GM23338 (cell line): Measurements from ENCODE around the gene SIPA1. TPM values are rescaled to one million over a fixed set of nuclear protein-coding genes. Genes with fewer than 3 reads are reported as not detected.
A peak's percentile ranks its signal among the peaks of the same experiment; 100 is the strongest.

ENCODE experiments used
- ATAC-seq: fragments of 200-7000 bp; cut with Tn5 transposase; 3 replicates; pipeline ENCODE4 v1.9.1; 2020
- DNase-seq: peaks from one replicate; pipeline ENCODE4 v3.0.0-alpha.2; 2015; ENCODE audit warnings: low spot score
- H2AFZ ChIP-seq: fragments of 200-600 bp; sonication (generic); 2 replicates; pipeline ENCODE4 v1.8.0; 2016; ENCODE audit warnings: antibody characterized with exemption, mild to moderate bottlenecking, moderate library complexity
- H3F3A ChIP-seq: fragments of 200-600 bp; sonication (generic); replicated peaks from 2 replicates; pipeline ENCODE4 v1.8.0; 2017; ENCODE audit warnings: antibody characterized with exemption, mixed run types, low read depth
- H3K27ac ChIP-seq: fragments of 200-600 bp; sonication (generic); 2 replicates; pipeline ENCODE4 v1.6.1; 2016; ENCODE audit warnings: low read depth
- H3K27me3 ChIP-seq: fragments of 200-600 bp; sonication (generic); 2 replicates; pipeline ENCODE4 v1.8.0; 2016; ENCODE audit warnings: mild to moderate bottlenecking, mixed run types, moderate library complexity; ENCODE audit not compliant: insufficient read depth
- H3K36me3 ChIP-seq: fragments of 200-600 bp; sonication (generic); 2 replicates; pipeline ENCODE4 v1.8.0; 2016; ENCODE audit warnings: mild to moderate bottlenecking; ENCODE audit not compliant: insufficient read depth
- H3K4me1 ChIP-seq: fragments of 200-600 bp; sonication (generic); 2 replicates; pipeline ENCODE4 v1.8.0; 2016; ENCODE audit warnings: mild to moderate bottlenecking, moderate library complexity; ENCODE audit not compliant: insufficient read depth
- H3K4me2 ChIP-seq: fragments of 200-600 bp; sonication (generic); 2 replicates; pipeline ENCODE4 v1.7.1; 2017; ENCODE audit warnings: mixed run types
- H3K4me3 ChIP-seq: fragments of 200-600 bp; sonication (generic); 2 replicates; pipeline ENCODE4 v1.6.1; 2016; ENCODE audit warnings: mixed run types
- H3K79me2 ChIP-seq: fragments of 200-600 bp; sonication (generic); replicated peaks from 2 replicates; pipeline ENCODE4 v1.8.0; 2017; ENCODE audit warnings: mild to moderate bottlenecking; ENCODE audit not compliant: insufficient read depth
- H3K9me2 ChIP-seq: fragments of 200-600 bp; sonication (generic); 2 replicates; pipeline ENCODE4 v1.8.0; 2017; ENCODE audit not compliant: insufficient read depth
- H4K20me1 ChIP-seq: fragments of 200-600 bp; sonication (generic); replicated peaks from 2 replicates; pipeline ENCODE4 v1.8.0; 2017; ENCODE audit warnings: mild to moderate bottlenecking; ENCODE audit not compliant: insufficient read depth
- H3K27ac Mint-ChIP-seq: 2 replicates; pipeline ENCODE4 v1.8.0; 2020; ENCODE audit warnings: inconsistent platforms, mild to moderate bottlenecking, moderate library complexity, mixed read lengths
- H3K27me3 Mint-ChIP-seq: 3 replicates; pipeline ENCODE4 v1.8.0; 2022; ENCODE audit warnings: low read depth, mild to moderate bottlenecking, moderate library complexity, mixed read lengths, inconsistent platforms; ENCODE audit not compliant: insufficient read depth, poor library complexity
- H3K36me3 Mint-ChIP-seq: 3 replicates; pipeline ENCODE4 v1.8.0; 2021; ENCODE audit warnings: low read depth, mild to moderate bottlenecking, inconsistent platforms, moderate library complexity, mixed read lengths
- H3K4me1 Mint-ChIP-seq: 3 replicates; pipeline ENCODE4 v1.8.0; 2020; ENCODE audit warnings: mild to moderate bottlenecking, inconsistent platforms, mixed read lengths
- H3K4me3 Mint-ChIP-seq: 3 replicates; pipeline ENCODE4 v1.8.0; 2021; ENCODE audit warnings: moderate library complexity, mild to moderate bottlenecking, inconsistent platforms, mixed read lengths
- H3K9me3 Mint-ChIP-seq: 3 replicates; pipeline ENCODE4 v1.8.0; 2020; ENCODE audit warnings: moderate library complexity, mild to moderate bottlenecking, inconsistent platforms, mixed read lengths
- CTCF ChIP-seq, 2 experiments: fragments of 200-600 bp in 1 of 2; sonication (generic) in 1 of 2; conservative IDR thresholded peaks; 2 replicates each; pipeline versions ENCODE4 v1.5.1 to v1.6.1; 2016 to 2017; ENCODE audit warnings: antibody characterized with exemption in 2 of 2, low read depth in 2 of 2, mild to moderate bottlenecking in 2 of 2, moderate library complexity in 1 of 2
- ETS1 ChIP-seq: IDR thresholded peaks from 2 replicates; pipeline ENCODE4 v1.6.1; 2016; ENCODE audit warnings: antibody characterized with exemption
- EZH2 ChIP-seq: fragments of 200-600 bp; sonication (generic); IDR thresholded peaks from one replicate; pipeline ENCODE4 v1.8.0; 2017; ENCODE audit warnings: antibody characterized with exemption, mild to moderate bottlenecking, low read depth; ENCODE audit not compliant: unreplicated experiment
- JUNB ChIP-seq: IDR thresholded peaks from one replicate; pipeline ENCODE4 v1.6.1; 2016; ENCODE audit warnings: antibody characterized with exemption; ENCODE audit not compliant: unreplicated experiment
- NANOG ChIP-seq: IDR thresholded peaks from 2 replicates; pipeline ENCODE4 v1.6.1; 2016; ENCODE audit warnings: antibody characterized with exemption, borderline replicate concordance
- REST ChIP-seq: IDR thresholded peaks from one replicate; pipeline ENCODE4 v1.6.1; 2018; ENCODE audit warnings: antibody characterized with exemption; ENCODE audit not compliant: unreplicated experiment
- STAT1 ChIP-seq: IDR thresholded peaks from one replicate; pipeline ENCODE4 v1.6.1; 2016; ENCODE audit warnings: antibody characterized with exemption; ENCODE audit not compliant: unreplicated experiment
- ZNF331 ChIP-seq: fragments of 250-450 bp; sonication (Bioruptor Pico); IDR thresholded peaks from 2 replicates; pipeline ENCODE4 v1.5.0; 2020; ENCODE audit warnings: low read depth, mild to moderate bottlenecking, moderate library complexity
- ZNF462 ChIP-seq: fragments of 250-450 bp; sonication (Bioruptor Pico); IDR thresholded peaks from 2 replicates; pipeline ENCODE4 v1.5.0; 2020; ENCODE audit warnings: mild to moderate bottlenecking, moderate library complexity
- polyA plus RNA-seq: library from polyadenylated mRNA; unstranded; fragments of >200 nt; fragmentation: Nextera tagmentation; extraction: Ambion mirVana; gene quantifications from 2 replicates; pipeline ENCODE4 v1.2.1, GENCODE V29; 2016
- total RNA-seq: library from RNA; depleted of rRNA; stranded (reverse); fragments of >200 nt; shearing (Covaris generic); gene quantifications from 2 replicates; pipeline ENCODE4 v1.2.3, GENCODE V29; 2014

SIPA1 gene
- total and polyA plus RNA-seq, 2 experiments from 2014 or later, result 50.1 to 54.6 TPM

GRCh38 chr11:65672982-65673381 lies 35.1 kb downstream of the SIPA1 start (continued):
- TF ChIP-seq ZNF462 (CRISPR knock-in tag) (no peak), STAT1 (no peak), CTCF (conservative IDR thresholded peaks at IDR 0.05; ENCODE audit: low read depth in 2 of 2) (no peak), EZH2 (no peak), ZNF331 (CRISPR knock-in tag) (no peak)

- H3K4me3 Mint-ChIP-seq, result no peak overlapping the region
- TF ChIP-seq NANOG (no peak), REST (no peak), JUNB (no peak), ETS1 (no peak)
These were observed 42.4 kb downstream of the SIPA1 start for GRCh38 chr11:65680192-65680743.

More at GRCh38 chr11:65680192-65680743, 42.4 kb downstream of the SIPA1 start:
- no peak overlapping the region for H3K4me2 ChIP-seq
- no peaks in the 10 kb centered on the region for H3K27me3 ChIP-seq
- H3K9me3 Mint-ChIP-seq, result no peaks in the 10 kb centered on the region
- peak overlapping the region; percentile 47; the same call in 1 of the 2 replicates for H2AFZ ChIP-seq
- peaks cover 2% of the 10 kb centered on the region for H3K27me3 Mint-ChIP-seq
- no peaks in the 10 kb centered on the region for H3K4me1 ChIP-seq
- H4K20me1 ChIP-seq, result no peaks in the 10 kb centered on the region
- H3K27ac Mint-ChIP-seq, result no peak overlapping the region
- H3K27ac ChIP-seq, result no peak overlapping the region
- H3F3A ChIP-seq, result no peaks in the 10 kb centered on the region
- no peaks in the 10 kb centered on the region for H3K79me2 ChIP-seq
- H3K4me3 ChIP-seq, result no peak overlapping the region
- ATAC-seq (no peak), DNase-seq (no peak)
- H3K9me2 ChIP-seq, result no peaks in the 10 kb centered on the region
- no peaks in the 10 kb centered on the region for H3K4me1 Mint-ChIP-seq
- no peaks in the 10 kb centered on the region for H3K36me3 Mint-ChIP-seq
- no peaks in the 10 kb centered on the region for H3K36me3 ChIP-seq
